Hepatocyte (in vitro differentiated cells): ENCODE data around the gene KRT76. TPM values are rescaled to one million over a fixed set of nuclear protein-coding genes. Genes with fewer than 3 reads are reported as not detected.

Source experiments
- DNase-seq: peaks from one replicate; pipeline ENCODE4 v3.0.0-alpha.2; 2016; ENCODE audit warnings: low spot score
- H2AFZ ChIP-seq: fragments of 200-600 bp; sonication (generic); 2 replicates; pipeline ENCODE4 v1.6.0; 2016; ENCODE audit warnings: antibody characterized with exemption, mild to moderate bottlenecking
- H3K27ac ChIP-seq: fragments of 200-600 bp; sonication (generic); 2 replicates; pipeline ENCODE4 v1.5.1; 2016; ENCODE audit warnings: mild to moderate bottlenecking
- H3K27me3 ChIP-seq: fragments of 200-600 bp; sonication (generic); 2 replicates; pipeline ENCODE4 v1.6.1; 2016
- H3K36me3 ChIP-seq: fragments of 200-600 bp; sonication (generic); replicated peaks from 2 replicates; pipeline ENCODE4 v1.5.1; 2016; ENCODE audit warnings: low read depth; ENCODE audit not compliant: insufficient read depth
- H3K4me1 ChIP-seq: fragments of 200-600 bp; sonication (generic); 2 replicates; pipeline ENCODE4 v1.5.1; 2016; ENCODE audit warnings: mild to moderate bottlenecking, moderate library complexity; ENCODE audit not compliant: insufficient read depth
- H3K4me2 ChIP-seq: fragments of 200-600 bp; sonication (generic); 2 replicates; pipeline ENCODE4 v1.6.0; 2016
- H3K4me3 ChIP-seq: fragments of 200-600 bp; sonication (generic); 2 replicates; pipeline ENCODE4 v1.5.1; 2016; ENCODE audit warnings: mild to moderate bottlenecking
- H3K79me2 ChIP-seq: fragments of 200-600 bp; sonication (generic); 2 replicates; pipeline ENCODE4 v1.6.0; 2017; ENCODE audit warnings: mild to moderate bottlenecking
- H3K9me2 ChIP-seq: fragments of 200-600 bp; sonication (generic); replicated peaks from 2 replicates; pipeline ENCODE4 v1.6.0; 2017; ENCODE audit warnings: mild to moderate bottlenecking; ENCODE audit not compliant: insufficient read depth
- H3K9me3 ChIP-seq: fragments of 200-600 bp; sonication (generic); 2 replicates; pipeline ENCODE4 v1.5.1; 2016; ENCODE audit warnings: low read depth, mild to moderate bottlenecking
- H4K20me1 ChIP-seq: fragments of 200-600 bp; sonication (generic); 2 replicates; pipeline ENCODE4 v1.6.0; 2016; ENCODE audit warnings: mild to moderate bottlenecking; ENCODE audit not compliant: insufficient read depth, poor library complexity, severe bottlenecking
- CTCF ChIP-seq: fragments of 200-600 bp; sonication (generic); IDR thresholded peaks from 2 replicates; pipeline ENCODE4 v1.5.1; 2016; ENCODE audit warnings: antibody characterized with exemption, mild to moderate bottlenecking; ENCODE audit not compliant: poor library complexity
- EZH2 ChIP-seq: fragments of 200-600 bp; sonication (generic); IDR thresholded peaks from 2 replicates; pipeline ENCODE4 v1.6.1; 2016; ENCODE audit warnings: antibody characterized with exemption, mild to moderate bottlenecking, borderline replicate concordance
- EZH2phosphoT487 ChIP-seq: fragments of 200-600 bp; sonication (generic); IDR thresholded peaks from one replicate; pipeline ENCODE4 v1.6.1; 2018; ENCODE audit warnings: antibody characterized with exemption, mild to moderate bottlenecking, low read depth, moderate library complexity; ENCODE audit not compliant: unreplicated experiment, severe bottlenecking
- WGBS: methylation state at CpG from one replicate; pipeline ENCODE4 v1.1.6; 2016; ENCODE audit warnings: low lambda C conversion rate; ENCODE audit errors: missing lambda C conversion rate; 5-methylcytosine and 5-hydroxymethylcytosine counted together
- polyA plus RNA-seq: library from polyadenylated mRNA; unstranded; fragments of >200 nt; fragmentation: Nextera tagmentation; extraction: Ambion mirVana; gene quantifications from 2 replicates; pipeline ENCODE4 v1.2.1, GENCODE V29; 2016
- total RNA-seq: library from RNA; depleted of rRNA; stranded (reverse); fragments of >200 nt; gene quantifications from 2 replicates; pipeline ENCODE4 v1.2.3, GENCODE V29; 2014

KRT76 gene
- total RNA-seq (not detected in 2 replicates), polyA plus RNA-seq (not detected in 2 replicates)

DNA sequence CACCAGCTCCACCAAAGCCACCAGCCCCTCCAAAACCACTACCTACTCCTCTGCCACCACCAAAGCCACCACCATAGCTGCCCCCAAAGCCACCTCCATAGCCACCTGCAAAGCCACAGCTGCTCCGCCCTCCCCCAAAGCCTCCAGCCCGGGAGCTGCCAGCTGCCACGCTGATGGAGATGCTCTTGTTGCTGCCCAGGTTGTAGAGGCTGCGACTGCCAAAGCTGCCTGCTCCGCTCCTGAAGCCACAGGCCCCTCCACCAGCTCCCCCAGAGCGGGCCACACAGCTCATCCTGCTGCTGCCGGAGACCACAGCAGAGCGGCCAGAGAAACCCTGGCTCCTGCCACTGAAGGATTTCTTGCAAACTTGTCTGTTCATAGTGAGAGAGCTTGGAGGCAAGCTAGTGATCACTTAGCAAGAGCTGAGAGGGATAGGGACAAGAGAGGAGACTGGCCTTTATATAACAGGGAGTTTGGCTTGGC, at the start of gene KRT76:
TSS of gene KRT76 (minus strand) at position 433 of the 483 bp plus-strand sequence. CDS start at position 379, 54 bp downstream.
- Histone ChIP-seq H2AFZ (no peak within 1 kb of the TSS), H3K36me3 (no peaks in the 10 kb centered on the region), H3K79me2 (no peaks in the 10 kb centered on the region), H3K9me3 (no peaks in the 10 kb centered on the region), H4K20me1 (no peaks in the 10 kb centered on the region), H3K27ac (no peak within 1 kb of the TSS), H3K9me2 (no peaks in the 10 kb centered on the region), H3K27me3 (peaks cover 20% of the 10 kb centered on the region), H3K4me3 (no peak within 1 kb of the TSS), H3K4me2 (no peak within 1 kb of the TSS), H3K4me1 (no peaks in the 10 kb centered on the region)
- TF ChIP-seq EZH2, result no peak
- TF ChIP-seq CTCF, result no peak
- TF ChIP-seq EZH2phosphoT487, result no peak
- 95% methylated on average over 8 of the region's 8 CpGs for WGBS
- no peak for DNase-seq

DNA sequence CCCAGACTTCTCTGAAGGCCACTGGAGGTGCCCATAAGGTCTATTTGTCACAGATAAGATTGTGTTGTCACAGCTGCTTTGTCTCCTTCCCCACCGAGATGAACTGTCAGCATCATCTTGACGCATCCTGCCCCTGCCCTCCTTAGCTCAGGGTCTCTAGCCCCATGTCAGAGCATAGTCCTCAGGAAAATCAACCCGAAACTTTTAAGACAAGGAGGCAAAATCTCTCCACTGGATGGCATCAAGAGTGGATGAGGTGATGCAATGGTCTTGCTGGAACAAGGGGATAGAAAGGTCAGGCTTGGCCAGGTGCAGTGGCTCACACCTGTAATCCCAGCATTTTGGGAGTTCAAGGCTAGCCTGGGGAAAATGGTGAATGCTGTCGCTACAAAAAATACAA, 48.8 kb upstream of the KRT76 start:
- Histone ChIP-seq H3K4me1 (no peaks in the 10 kb centered on the region), H3K79me2 (no peaks in the 10 kb centered on the region), H3K27ac (no peak overlapping the region), H3K9me2 (no peaks in the 10 kb centered on the region), H3K27me3 (peaks cover 6% of the 10 kb centered on the region), H4K20me1 (no peaks in the 10 kb centered on the region), H3K4me2 (no peak overlapping the region), H3K4me3 (no peak overlapping the region), H3K36me3 (no peaks in the 10 kb centered on the region), H2AFZ (no peak overlapping the region), H3K9me3 (no peaks in the 10 kb centered on the region)
- DNase-seq, result no peak
- TF ChIP-seq CTCF, result no peak
- TF ChIP-seq EZH2, result no peak
- no peak for TF ChIP-seq EZH2phosphoT487
- 75% methylated on average over 4 of the region's 4 CpGs for WGBS

GRCh38 chr12:52824741-52825410, 47.7 kb upstream of the KRT76 start:
- H3K4me1 ChIP-seq, result no peaks in the 10 kb centered on the region
- no peak overlapping the region for H3K4me2 ChIP-seq
- peaks cover 6% of the 10 kb centered on the region for H3K27me3 ChIP-seq
- H3K9me3 ChIP-seq, result no peaks in the 10 kb centered on the region
- TF ChIP-seq EZH2phosphoT487 (no peak), EZH2 (no peak)
- H3K4me3 ChIP-seq, result no peak overlapping the region
- H4K20me1 ChIP-seq, result no peaks in the 10 kb centered on the region
- no peak overlapping the region for H3K27ac ChIP-seq
- WGBS, result 96% methylated on average over 5 of the region's 5 CpGs
- no peaks in the 10 kb centered on the region for H3K36me3 ChIP-seq
- DNase-seq, result no peak
- H3K79me2 ChIP-seq, result no peaks in the 10 kb centered on the region
- no peak overlapping the region for H2AFZ ChIP-seq
- H3K9me2 ChIP-seq, result no peaks in the 10 kb centered on the region

GRCh38 chr12:52823761-52824450, 46.8 kb upstream of the KRT76 start:
- peaks cover 6% of the 10 kb centered on the region for H3K27me3 ChIP-seq

More at GRCh38 chr12:52823761-52824450, 46.8 kb upstream of the KRT76 start:
- no peak overlapping the region for H3K4me3 ChIP-seq
- no peaks in the 10 kb centered on the region for H3K9me2 ChIP-seq
- TF ChIP-seq EZH2phosphoT487, result no peak
- no peak for DNase-seq
- H3K4me1 ChIP-seq, result no peaks in the 10 kb centered on the region
- no peaks in the 10 kb centered on the region for H4K20me1 ChIP-seq
- WGBS, result 86% methylated on average over 15 of the region's 15 CpGs
- no peaks in the 10 kb centered on the region for H3K79me2 ChIP-seq
- no peaks in the 10 kb centered on the region for H3K9me3 ChIP-seq
- H3K36me3 ChIP-seq, result no peaks in the 10 kb centered on the region
- no peak overlapping the region for H3K4me2 ChIP-seq
- H3K27ac ChIP-seq, result no peak overlapping the region
- no peak overlapping the region for H2AFZ ChIP-seq
